Measurements from ENCODE around the gene PARD6G.

PARD6G gene

DNA sequence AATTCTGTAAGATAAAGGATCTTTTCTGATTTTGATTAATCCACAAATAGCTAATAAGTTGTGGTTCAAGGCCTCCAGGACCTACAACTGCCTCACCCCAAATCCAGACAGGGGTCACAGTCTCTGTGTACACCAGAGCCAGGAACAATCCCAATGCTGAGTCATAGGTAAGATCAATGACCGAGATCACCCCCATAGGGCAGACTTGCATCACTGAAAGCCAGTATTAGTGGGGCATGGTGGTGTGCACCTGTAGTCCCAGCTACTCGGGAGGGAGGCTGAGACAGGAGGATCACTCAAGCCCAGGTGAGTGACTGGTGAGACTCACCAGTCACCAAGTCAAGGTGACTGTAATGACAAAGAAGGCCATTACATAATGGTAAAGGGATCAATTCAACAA lies 12.9 kb downstream of the PARD6G start:
- H3K27ac ChIP-seq (ENCODE audit: low read depth, low read length) = no peak overlapping the region
- H3K36me3 ChIP-seq (ENCODE audit: insufficient read depth, low read length) = no peaks in the 10 kb centered on the region
- no peaks in the 10 kb centered on the region for H3K27me3 ChIP-seq (ENCODE audit: control insufficient read depth in 1 of 2, insufficient read depth in 2 of 2, low read length in 2 of 2)
- no peak overlapping the region for H3K9ac ChIP-seq (ENCODE audit: low read length)
- no peaks in the 10 kb centered on the region for H3K4me1 ChIP-seq (ENCODE audit: insufficient read depth, low read length)
- H3K9me3 ChIP-seq (ENCODE audit: low read length) = no peaks in the 10 kb centered on the region
- H3K4me3 ChIP-seq (ENCODE audit: low read depth in 1 of 2, low read length in 2 of 2) = no peak overlapping the region

DNA sequence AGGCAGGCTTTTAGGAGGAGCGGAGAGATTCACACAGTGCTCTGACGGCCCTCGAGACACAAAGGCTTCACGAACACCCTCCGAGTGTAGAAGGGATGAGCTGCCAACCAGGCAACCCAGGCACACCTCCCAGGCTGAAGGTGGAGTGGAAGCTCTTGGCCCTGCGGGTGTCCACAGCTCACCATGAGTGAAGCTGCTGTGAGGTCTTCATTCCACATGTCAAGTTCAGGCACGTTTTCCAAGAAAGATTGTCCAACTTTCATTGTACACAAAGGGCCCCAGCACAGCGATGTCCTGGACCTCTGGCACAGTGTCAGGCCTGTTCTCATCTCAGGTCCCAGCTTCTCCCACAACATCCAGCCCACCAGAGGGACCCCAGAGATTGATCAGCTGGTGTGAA lies 13.4 kb downstream of the PARD6G start:
- H3K9ac ChIP-seq (ENCODE audit: low read length) = no peak overlapping the region

DNA sequence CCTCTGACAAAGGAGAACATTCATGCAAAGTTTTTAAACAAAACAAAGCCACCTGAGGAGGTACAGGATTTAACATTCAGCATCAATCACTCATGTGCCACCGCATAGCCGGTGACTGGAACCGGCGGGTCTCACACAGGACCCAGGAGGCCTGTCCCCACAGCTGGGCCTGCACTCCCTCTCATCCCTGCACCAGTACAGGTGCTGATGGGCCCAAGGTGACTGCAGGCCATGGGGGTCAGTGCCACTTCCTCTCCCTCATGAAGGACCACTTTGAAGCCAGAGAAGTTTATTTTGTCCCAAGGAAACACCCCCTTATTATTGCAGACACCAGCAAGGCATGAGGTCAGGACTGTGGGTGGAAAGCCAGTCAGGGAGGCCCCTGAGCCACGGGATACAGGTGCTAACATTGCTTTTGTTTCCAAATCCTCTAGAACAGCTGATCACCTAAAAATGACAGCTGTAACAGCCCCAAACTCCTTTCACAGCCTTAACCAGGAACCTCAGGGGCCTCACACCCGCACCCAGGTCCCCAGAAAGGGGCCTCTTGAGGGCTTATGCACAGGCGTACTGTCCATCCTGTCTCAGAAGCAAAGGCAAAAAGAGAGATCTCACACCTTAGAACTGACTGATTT lies 14.0 kb downstream of the PARD6G start:
- H3K9ac ChIP-seq (ENCODE audit: low read length) = no peak overlapping the region
- no peak overlapping the region for H3K4me3 ChIP-seq (ENCODE audit: low read depth in 1 of 2, low read length in 2 of 2)
- H3K27me3 ChIP-seq (ENCODE audit: control insufficient read depth in 1 of 2, insufficient read depth in 2 of 2, low read length in 2 of 2) = no peaks in the 10 kb centered on the region
- H3K36me3 ChIP-seq (ENCODE audit: insufficient read depth, low read length) = no peaks in the 10 kb centered on the region
- no peaks in the 10 kb centered on the region for H3K9me3 ChIP-seq (ENCODE audit: low read length)
- H3K4me1 ChIP-seq (ENCODE audit: insufficient read depth, low read length) = no peaks in the 10 kb centered on the region
- H3K27ac ChIP-seq (ENCODE audit: low read depth, low read length) = no peak overlapping the region

More for the DNA sequence above, 13.4 kb downstream of the PARD6G start:
- H3K4me3 ChIP-seq (ENCODE audit: low read depth in 1 of 2, low read length in 2 of 2) = no peak overlapping the region
- H3K27ac ChIP-seq (ENCODE audit: low read depth, low read length) = no peak overlapping the region
- H3K27me3 ChIP-seq (ENCODE audit: control insufficient read depth in 1 of 2, insufficient read depth in 2 of 2, low read length in 2 of 2) = no peaks in the 10 kb centered on the region
- no peaks in the 10 kb centered on the region for H3K4me1 ChIP-seq (ENCODE audit: insufficient read depth, low read length)
- no peaks in the 10 kb centered on the region for H3K36me3 ChIP-seq (ENCODE audit: insufficient read depth, low read length)
- H3K9me3 ChIP-seq (ENCODE audit: low read length) = no peaks in the 10 kb centered on the region

DNA sequence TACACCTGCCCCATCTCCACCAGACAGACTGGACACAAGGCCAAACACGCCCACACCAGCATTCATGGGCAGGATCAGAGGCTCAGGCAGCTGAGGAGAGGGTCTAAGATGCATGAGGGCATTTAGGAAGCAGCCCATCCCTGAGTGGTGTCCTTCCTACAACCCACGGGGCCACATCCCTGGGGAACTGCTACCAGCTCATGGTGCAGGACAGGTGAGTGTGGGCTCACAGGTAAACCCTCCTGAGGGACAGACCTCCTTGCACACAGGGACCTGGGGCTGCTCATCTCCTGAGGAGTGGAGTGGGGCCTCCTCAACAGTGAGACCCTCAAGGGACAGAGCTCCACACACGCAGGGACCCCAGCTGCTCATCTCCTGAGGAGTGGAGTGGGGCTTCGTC lies 14.6 kb downstream of the PARD6G start:
- Histone ChIP-seq H3K36me3 (ENCODE audit: insufficient read depth, low read length) (no peaks in the 10 kb centered on the region), H3K27me3 (ENCODE audit: control insufficient read depth in 1 of 2, insufficient read depth in 2 of 2, low read length in 2 of 2) (no peaks in the 10 kb centered on the region), H3K9ac (ENCODE audit: low read length) (no peak overlapping the region), H3K4me1 (ENCODE audit: insufficient read depth, low read length) (no peaks in the 10 kb centered on the region), H3K9me3 (ENCODE audit: low read length) (no peaks in the 10 kb centered on the region), H3K4me3 (ENCODE audit: low read depth in 1 of 2, low read length in 2 of 2) (no peak overlapping the region), H3K27ac (ENCODE audit: low read depth, low read length) (no peak overlapping the region)

DNA sequence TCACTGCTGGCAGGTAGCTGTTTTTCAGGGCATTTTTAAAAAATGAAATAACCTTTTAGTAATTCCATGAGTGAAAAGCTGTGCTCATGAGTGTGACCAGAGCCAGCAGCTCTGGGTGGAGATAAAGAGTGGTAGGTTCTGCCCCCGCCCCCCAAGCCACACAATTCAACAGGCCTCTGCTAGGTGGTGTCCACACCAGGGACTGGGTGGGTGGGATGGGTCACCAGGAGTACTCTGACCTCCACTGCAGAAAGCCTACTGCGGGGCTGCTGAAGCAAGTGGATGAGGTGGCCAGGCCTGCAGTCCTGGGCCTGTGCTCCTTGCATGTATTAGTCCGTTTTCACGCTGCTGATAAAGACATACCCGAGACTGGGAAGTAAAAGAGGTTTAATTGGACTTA lies 15.3 kb downstream of the PARD6G start:
- Histone ChIP-seq H3K9ac (ENCODE audit: low read length) (no peak overlapping the region), H3K27ac (ENCODE audit: low read depth, low read length) (no peak overlapping the region), H3K9me3 (ENCODE audit: low read length) (no peaks in the 10 kb centered on the region), H3K27me3 (ENCODE audit: control insufficient read depth in 1 of 2, insufficient read depth in 2 of 2, low read length in 2 of 2) (no peaks in the 10 kb centered on the region), H3K36me3 (ENCODE audit: insufficient read depth, low read length) (no peaks in the 10 kb centered on the region), H3K4me3 (ENCODE audit: low read depth in 1 of 2, low read length in 2 of 2) (no peak overlapping the region), H3K4me1 (ENCODE audit: insufficient read depth, low read length) (no peaks in the 10 kb centered on the region)

DNA sequence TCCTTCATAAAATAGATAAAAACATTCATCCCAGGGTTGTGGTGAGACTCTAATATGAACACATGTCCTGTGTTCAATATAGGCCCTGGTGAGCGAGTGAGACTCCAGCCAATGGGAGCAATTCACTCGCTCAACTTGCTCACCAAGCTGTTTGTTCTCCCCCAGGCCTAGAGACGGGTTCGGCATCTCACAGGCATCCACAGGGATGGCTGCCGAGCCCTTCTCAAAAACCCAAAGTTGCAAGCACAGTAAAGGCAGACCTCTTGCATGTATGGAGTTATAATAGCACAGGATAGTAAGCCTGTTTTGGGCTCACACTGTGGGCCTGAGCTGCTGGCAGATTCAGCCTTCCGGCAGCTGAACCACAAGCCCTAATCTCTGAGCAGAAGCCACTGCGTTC lies 15.7 kb downstream of the PARD6G start:
- no peaks in the 10 kb centered on the region for H3K27me3 ChIP-seq (ENCODE audit: control insufficient read depth in 1 of 2, insufficient read depth in 2 of 2, low read length in 2 of 2)
- H3K27ac ChIP-seq (ENCODE audit: low read depth, low read length) = no peak overlapping the region
- no peak overlapping the region for H3K9ac ChIP-seq (ENCODE audit: low read length)
- H3K4me3 ChIP-seq (ENCODE audit: low read depth in 1 of 2, low read length in 2 of 2) = no peak overlapping the region
- no peaks in the 10 kb centered on the region for H3K36me3 ChIP-seq (ENCODE audit: insufficient read depth, low read length)
- H3K4me1 ChIP-seq (ENCODE audit: insufficient read depth, low read length) = no peaks in the 10 kb centered on the region
- no peaks in the 10 kb centered on the region for H3K9me3 ChIP-seq (ENCODE audit: low read length)

DNA sequence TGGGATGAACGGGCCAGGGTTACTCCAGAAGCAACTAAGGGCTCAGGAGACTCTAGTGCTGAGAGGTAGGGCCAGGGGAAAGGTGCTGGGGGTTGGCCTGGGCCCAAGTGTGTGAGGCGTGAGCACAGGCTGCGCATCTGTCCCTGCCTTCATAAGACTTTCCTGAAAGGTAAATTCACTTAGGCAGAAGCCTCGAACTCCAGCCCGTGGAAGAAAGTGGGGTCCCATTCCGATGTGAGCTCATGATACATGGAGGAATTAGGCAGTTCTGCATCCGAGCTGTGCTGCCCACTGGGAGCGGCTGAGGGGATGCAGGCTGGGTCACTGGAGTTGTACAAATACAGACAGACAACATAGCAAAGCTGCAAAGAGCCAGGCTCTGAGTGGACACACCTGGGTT lies 16.2 kb downstream of the PARD6G start:
- Histone ChIP-seq H3K9me3 (ENCODE audit: low read length) (no peaks in the 10 kb centered on the region), H3K4me1 (ENCODE audit: insufficient read depth, low read length) (no peaks in the 10 kb centered on the region), H3K27me3 (ENCODE audit: control insufficient read depth in 1 of 2, insufficient read depth in 2 of 2, low read length in 2 of 2) (no peaks in the 10 kb centered on the region), H3K9ac (ENCODE audit: low read length) (no peak overlapping the region), H3K36me3 (ENCODE audit: insufficient read depth, low read length) (no peaks in the 10 kb centered on the region), H3K27ac (ENCODE audit: low read depth, low read length) (no peak overlapping the region), H3K4me3 (ENCODE audit: low read depth in 1 of 2, low read length in 2 of 2) (no peak overlapping the region)

DNA sequence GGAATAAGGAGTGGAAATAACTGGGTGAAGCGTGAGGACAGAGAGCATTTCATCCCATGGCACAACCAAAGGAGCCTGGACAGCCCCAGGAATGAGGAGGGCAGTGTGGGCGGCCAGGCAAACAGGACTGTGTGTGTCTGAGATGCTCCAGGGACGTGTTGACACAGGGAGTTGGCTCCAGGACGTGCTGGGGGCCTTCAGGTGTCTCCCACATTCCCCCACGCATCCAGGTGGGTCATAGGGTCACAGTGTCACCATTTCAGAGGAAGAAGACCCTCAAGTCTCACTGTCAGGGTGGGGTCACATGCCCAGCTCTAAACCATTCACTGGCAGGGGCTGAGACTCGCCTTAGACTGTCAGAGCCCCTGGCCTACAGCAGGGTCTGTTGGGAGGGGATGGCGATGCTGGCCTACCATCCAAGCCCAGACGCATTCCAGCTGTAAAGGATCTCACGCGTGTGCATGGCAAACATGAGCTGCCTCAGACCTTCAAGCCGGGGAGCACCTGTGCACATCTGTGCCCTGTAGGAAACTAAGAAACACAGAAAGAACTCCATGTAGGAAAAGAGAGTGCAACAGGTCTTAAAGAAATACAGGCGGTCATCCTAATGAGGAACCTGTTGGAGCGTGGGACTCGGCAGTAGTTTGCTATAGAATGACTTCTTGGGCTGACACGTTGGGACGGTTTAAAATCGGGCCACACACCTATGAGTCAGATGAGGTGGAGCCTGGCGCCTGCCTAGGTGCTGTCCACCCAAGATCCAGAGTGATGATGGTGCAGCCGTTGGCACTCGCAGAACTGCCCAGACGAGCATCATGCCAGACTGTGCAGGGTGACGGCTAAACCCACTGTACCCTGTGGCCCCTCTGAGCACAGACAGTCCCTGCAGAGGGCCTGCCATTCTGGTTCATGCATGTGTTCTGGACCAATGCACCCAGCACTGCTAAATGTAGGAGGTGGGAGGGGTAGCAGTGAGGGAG lies 17.3 kb downstream of the PARD6G start:
- no peaks in the 10 kb centered on the region for H3K4me1 ChIP-seq (ENCODE audit: insufficient read depth, low read length)
- no peak overlapping the region for H3K9ac ChIP-seq (ENCODE audit: low read length)
- H3K27me3 ChIP-seq (ENCODE audit: control insufficient read depth in 1 of 2, insufficient read depth in 2 of 2, low read length in 2 of 2) = no peaks in the 10 kb centered on the region
- H3K9me3 ChIP-seq (ENCODE audit: low read length) = no peaks in the 10 kb centered on the region
- no peak overlapping the region for H3K4me3 ChIP-seq (ENCODE audit: low read depth in 1 of 2, low read length in 2 of 2)
- H3K36me3 ChIP-seq (ENCODE audit: insufficient read depth, low read length) = no peaks in the 10 kb centered on the region
- H3K27ac ChIP-seq (ENCODE audit: low read depth, low read length) = no peak overlapping the region

DNA sequence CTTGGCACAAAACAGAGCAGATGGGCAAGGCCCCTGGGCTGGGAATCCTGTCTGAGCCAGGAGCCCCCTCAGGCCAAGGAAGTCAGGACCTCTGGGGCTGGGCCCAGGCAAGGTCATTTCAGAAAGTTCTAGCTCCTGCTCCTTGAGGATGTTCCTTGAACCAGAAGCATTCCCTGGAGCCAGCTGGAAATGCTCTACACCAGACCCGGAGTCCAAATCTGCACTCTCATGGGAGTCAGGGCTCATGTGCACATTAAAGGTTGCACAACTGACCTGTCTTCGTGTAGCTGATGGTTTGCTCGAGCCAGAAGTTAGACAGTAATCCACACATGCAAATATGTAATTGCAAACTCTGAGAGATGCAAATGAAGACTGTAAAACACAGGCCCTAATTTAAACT lies 18.0 kb downstream of the PARD6G start:
- H3K4me1 ChIP-seq (ENCODE audit: insufficient read depth, low read length) = no peaks in the 10 kb centered on the region
- no peak overlapping the region for H3K27ac ChIP-seq (ENCODE audit: low read depth, low read length)
- no peaks in the 10 kb centered on the region for H3K27me3 ChIP-seq (ENCODE audit: control insufficient read depth in 1 of 2, insufficient read depth in 2 of 2, low read length in 2 of 2)
- no peak overlapping the region for H3K4me3 ChIP-seq (ENCODE audit: low read depth in 1 of 2, low read length in 2 of 2)
- no peaks in the 10 kb centered on the region for H3K9me3 ChIP-seq (ENCODE audit: low read length)
- H3K36me3 ChIP-seq (ENCODE audit: insufficient read depth, low read length) = no peaks in the 10 kb centered on the region
- H3K9ac ChIP-seq (ENCODE audit: low read length) = no peak overlapping the region

DNA sequence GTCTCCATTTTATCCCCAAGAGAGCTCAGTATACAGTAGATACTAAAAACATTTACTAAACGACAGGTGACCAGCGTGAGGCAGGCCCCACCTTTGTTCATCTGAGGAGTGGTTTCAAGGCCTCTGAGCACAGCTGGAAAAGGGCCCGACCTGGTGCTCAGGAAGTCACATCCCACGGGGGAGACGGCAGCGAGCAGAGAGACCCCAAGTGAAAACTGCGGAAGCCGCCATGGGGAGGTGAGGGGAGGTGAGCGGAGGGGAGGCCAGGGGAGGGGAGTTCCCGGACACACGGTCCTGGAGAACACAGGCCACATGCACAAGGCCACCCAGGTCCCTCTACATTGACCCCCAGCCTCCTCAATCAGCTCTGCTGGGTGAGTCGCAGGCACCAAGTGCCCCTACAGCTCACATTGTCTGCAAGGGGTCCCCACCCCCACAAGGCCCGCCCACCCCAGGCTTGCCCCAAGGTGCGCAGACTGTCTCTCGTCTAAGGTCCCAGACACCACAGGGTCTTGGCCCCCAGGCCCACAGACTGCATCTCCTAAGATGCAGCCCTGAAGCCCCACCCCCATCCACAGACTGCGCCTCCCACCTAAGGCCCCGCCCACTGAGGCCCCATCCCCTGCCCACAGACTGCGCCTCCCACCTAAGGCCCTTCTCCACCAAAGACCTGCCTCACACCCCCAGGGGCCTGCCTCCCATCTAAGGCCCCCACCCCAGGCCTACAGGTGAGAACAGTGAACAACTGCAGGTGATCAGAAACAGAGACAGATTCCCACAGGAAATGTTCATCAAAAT lies 19.1 kb downstream of the PARD6G start:
- Histone ChIP-seq H3K4me3 (ENCODE audit: low read depth in 1 of 2, low read length in 2 of 2) (no peak overlapping the region), H3K9me3 (ENCODE audit: low read length) (no peaks in the 10 kb centered on the region), H3K27me3 (ENCODE audit: control insufficient read depth in 1 of 2, insufficient read depth in 2 of 2, low read length in 2 of 2) (no peaks in the 10 kb centered on the region), H3K27ac (ENCODE audit: low read depth, low read length) (no peak overlapping the region), H3K36me3 (ENCODE audit: insufficient read depth, low read length) (no peaks in the 10 kb centered on the region), H3K4me1 (ENCODE audit: insufficient read depth, low read length) (no peaks in the 10 kb centered on the region), H3K9ac (ENCODE audit: low read length) (no peak overlapping the region)

DNA sequence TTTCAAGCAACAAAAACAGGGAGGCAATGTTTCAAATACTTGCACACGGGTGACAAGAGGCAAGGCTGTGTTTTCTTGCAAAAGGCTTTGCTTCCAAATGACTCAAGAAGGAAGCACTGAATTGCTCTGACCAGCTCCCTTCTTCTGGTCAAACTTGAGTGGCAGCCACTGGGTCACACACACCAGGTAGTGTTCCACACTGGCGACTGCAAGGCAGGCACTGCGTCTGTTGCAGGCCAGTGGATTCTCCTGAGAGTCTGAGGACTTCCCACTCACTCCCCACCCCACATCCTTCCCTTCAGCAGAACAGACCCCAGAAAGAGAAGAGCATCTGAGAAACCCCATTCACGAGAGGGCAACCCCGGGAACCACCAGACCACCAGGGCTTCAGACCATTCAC lies 19.8 kb downstream of the PARD6G start:
- H3K4me1 ChIP-seq (ENCODE audit: insufficient read depth, low read length) = no peaks in the 10 kb centered on the region
- H3K4me3 ChIP-seq (ENCODE audit: low read depth in 1 of 2, low read length in 2 of 2) = no peak overlapping the region
- no peaks in the 10 kb centered on the region for H3K27me3 ChIP-seq (ENCODE audit: control insufficient read depth in 1 of 2, insufficient read depth in 2 of 2, low read length in 2 of 2)
- no peak overlapping the region for H3K27ac ChIP-seq (ENCODE audit: low read depth, low read length)
- no peaks in the 10 kb centered on the region for H3K36me3 ChIP-seq (ENCODE audit: insufficient read depth, low read length)
- H3K9me3 ChIP-seq (ENCODE audit: low read length) = no peaks in the 10 kb centered on the region
- no peak overlapping the region for H3K9ac ChIP-seq (ENCODE audit: low read length)

Data from muscle layer of colon (tissue), 2 donors.